SK-N-SH (cell line): ENCODE results near the gene OXSR1. TPM values are rescaled to one million over a fixed set of nuclear protein-coding genes. Genes with fewer than 3 reads are reported as not detected.
A peak's percentile ranks its signal among the peaks of the same experiment; 100 is the strongest.

Experiments
- CTCF ChIA-PET: fragments of 300-600, 350-600 bp; formaldehyde crosslinking; extraction: SDS; loops from one replicate; lab custom pipeline; 2021; lab: Yijun Ruan, JAX
- POLR2A ChIA-PET: fragments of 350-600 bp; sonication (Branson Sonifier 250); formaldehyde crosslinking; extraction: SDS; loops from one replicate; lab custom pipeline; 2020; ENCODE audit warnings: antibody characterized with exemption, inconsistent platforms; lab: Yijun Ruan, JAX
- DNase-seq: peaks from one replicate; pipeline ENCODE4 v3.0.0; 2012
- H2AFZ ChIP-seq: fragments of 200-600 bp; sonication (generic); 2 replicates; pipeline ENCODE4 v1.8.1; 2016; ENCODE audit warnings: antibody characterized with exemption, mild to moderate bottlenecking, low read depth
- H3F3A ChIP-seq: fragments of 200-600 bp; sonication (generic); replicated peaks from 2 replicates; pipeline ENCODE3; 2016; ENCODE audit warnings: antibody characterized with exemption, mild to moderate bottlenecking; ENCODE audit not compliant: insufficient read depth
- H3K27ac ChIP-seq, 2 experiments: fragments of 200-500 bp in 1 of 2; fragments of 200-600 bp in 1 of 2; sonication (Bioruptor generic) in 1 of 2; sonication (generic), shearing (Covaris generic) in 1 of 2; 2 replicates each; pipeline versions ENCODE4 v1.5.1 to v1.6.1; 2014 to 2016; ENCODE audit warnings: low read depth in 2 of 2, inconsistent platforms in 1 of 2, low read length in 1 of 2, mild to moderate bottlenecking in 1 of 2, mixed read lengths in 1 of 2
- H3K27me3 ChIP-seq: fragments of 200-600 bp; sonication (generic), shearing (Covaris generic); 2 replicates; pipeline ENCODE4 v1.6.1; 2016; ENCODE audit warnings: mixed run types; ENCODE audit not compliant: insufficient read depth
- H3K36me3 ChIP-seq, 2 experiments: fragments of 200-500 bp in 1 of 2; fragments of 200-600 bp in 1 of 2; sonication (Bioruptor generic) in 1 of 2; sonication (generic) in 1 of 2; replicated peaks in 1 of 2; 2 replicates each; pipeline versions ENCODE3 to v1.5.1; 2014 to 2016; ENCODE audit warnings: low read length in 1 of 2, mild to moderate bottlenecking in 1 of 2; ENCODE audit not compliant: insufficient read depth in 2 of 2, control insufficient read depth in 1 of 2
- H3K4me1 ChIP-seq, 2 experiments: fragments of 200-500 bp in 1 of 2; fragments of 200-600 bp in 1 of 2; sonication (Bioruptor generic) in 1 of 2; sonication (generic), shearing (Covaris generic) in 1 of 2; 2 replicates each; pipeline versions ENCODE4 v1.5.1 to v1.6.1; 2014 to 2016; ENCODE audit warnings: low read depth in 1 of 2, low read length in 1 of 2, mixed run types in 1 of 2; ENCODE audit not compliant: insufficient read depth in 2 of 2, control insufficient read depth in 1 of 2
- H3K4me2 ChIP-seq: fragments of 200-600 bp; sonication (generic), shearing (Covaris generic); 2 replicates; pipeline ENCODE4 v1.6.1; 2017; ENCODE audit warnings: mixed run types
- H3K4me3 ChIP-seq, 2 experiments: fragments of 200-500 bp in 1 of 2; fragments of 200-600 bp in 1 of 2; sonication (Bioruptor generic) in 1 of 2; sonication (generic), shearing (Covaris generic) in 1 of 2; 2 replicates each; pipeline versions ENCODE4 v1.5.1 to v1.8.1; 2014 to 2016; ENCODE audit warnings: low read depth in 2 of 2, inconsistent platforms in 1 of 2, low read length in 1 of 2, mild to moderate bottlenecking in 1 of 2, mixed read lengths in 1 of 2, moderate library complexity in 1 of 2
- H3K79me2 ChIP-seq: fragments of 200-600 bp; sonication (generic); 2 replicates; pipeline ENCODE4 v1.8.1; 2017; ENCODE audit warnings: mild to moderate bottlenecking; ENCODE audit not compliant: insufficient read depth
- H3K9ac ChIP-seq: fragments of 200-600 bp; sonication (generic); 2 replicates; pipeline ENCODE4 v1.6.1; 2017; ENCODE audit warnings: mixed run types
- H3K9me2 ChIP-seq: fragments of 200-600 bp; sonication (generic); 2 replicates; pipeline ENCODE4 v1.6.1; 2017; ENCODE audit warnings: mixed run types
- H3K9me3 ChIP-seq: fragments of 200-600 bp; sonication (generic); 2 replicates; pipeline ENCODE4 v1.6.1; 2017; ENCODE audit warnings: mixed run types, mild to moderate bottlenecking, moderate library complexity
- H4K20me1 ChIP-seq: fragments of 200-600 bp; sonication (generic); 2 replicates; pipeline ENCODE4 v1.6.1; 2017; ENCODE audit warnings: mild to moderate bottlenecking, mixed run types; ENCODE audit not compliant: insufficient read depth
- CTCF ChIP-seq: fragments of 200-600 bp; sonication (generic); IDR thresholded peaks from 2 replicates; pipeline ENCODE4 v1.6.1; 2017; ENCODE audit warnings: antibody characterized with exemption, mild to moderate bottlenecking, moderate library complexity
- EP300 ChIP-seq, 2 experiments: IDR thresholded peaks; 2 replicates each; pipeline versions ENCODE4 v1.4.0 to v1.6.1; 2012; ENCODE audit warnings: borderline replicate concordance in 1 of 2, low read depth in 1 of 2, low read length in 1 of 2
- MEF2A ChIP-seq: IDR thresholded peaks from 2 replicates; pipeline ENCODE4 v1.4.0; 2012; ENCODE audit warnings: low read depth, borderline replicate concordance
- MXI1 ChIP-seq: IDR thresholded peaks from 2 replicates; pipeline ENCODE4 v1.6.1; 2012; ENCODE audit warnings: mild to moderate bottlenecking, low read depth, low read length, improper control_type of control experiment
- POLR2AphosphoS5 ChIP-seq: IDR thresholded peaks from 2 replicates; pipeline ENCODE4 v1.6.1; 2012; ENCODE audit warnings: low read depth, low read length
- RAD21 ChIP-seq: IDR thresholded peaks from 2 replicates; pipeline ENCODE4 v1.6.1; 2012; ENCODE audit warnings: mild to moderate bottlenecking, low read length
- USF2 ChIP-seq: fragments of 150-350 bp; IDR thresholded peaks from 2 replicates; pipeline ENCODE4 v1.6.1; 2017; ENCODE audit warnings: antibody characterized with exemption, low read length, low read depth, borderline replicate concordance
- WGBS: methylation state at CpG from one replicate; pipeline ENCODE4 v1.1.6; 2017; ENCODE audit warnings: low lambda C conversion rate; 5-methylcytosine and 5-hydroxymethylcytosine counted together
- polyA plus RNA-seq, 3 experiments: library from polyadenylated mRNA; depleted of rRNA; stranded (reverse); fragments of >200 nt; gene quantifications; 2 replicates each; pipeline ENCODE4 v1.2.3, GENCODE V29; 2012

The OXSR1 gene
- polyA plus RNA-seq, 1 of the 3 experiments (the other 2 are of a cell fraction) = 22.3 TPM

DNA sequence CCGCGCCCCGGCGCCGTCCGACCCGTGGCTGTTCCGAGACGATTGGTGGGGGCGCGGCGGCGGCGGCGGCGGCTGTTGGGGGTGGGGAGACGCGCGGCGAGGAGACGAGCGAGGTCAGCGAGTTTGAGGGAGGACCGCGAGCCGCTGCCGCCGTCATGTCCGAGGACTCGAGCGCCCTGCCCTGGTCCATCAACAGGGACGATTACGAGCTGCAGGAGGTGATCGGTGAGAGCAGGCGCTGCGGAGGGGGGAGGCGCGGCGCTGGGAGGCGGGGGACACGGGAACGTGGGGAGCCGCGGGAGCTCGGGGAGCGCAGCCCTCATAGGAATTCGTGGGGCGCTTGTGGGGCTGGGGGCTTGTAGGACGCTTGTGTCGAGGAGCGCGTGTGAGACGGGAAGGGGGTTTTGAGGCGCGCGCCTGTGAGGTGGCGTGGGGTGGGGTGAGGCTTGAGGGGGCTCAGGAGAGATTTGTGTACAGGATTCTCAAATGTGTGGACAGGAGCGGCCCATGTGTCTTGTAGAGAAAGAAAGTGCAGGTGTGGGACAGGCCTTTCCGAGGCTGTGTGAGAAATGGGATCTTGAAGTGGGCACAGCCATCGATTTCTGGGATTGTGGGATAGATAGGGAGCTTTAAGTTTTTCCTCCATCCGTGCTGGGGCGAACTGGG is 518 bp downstream of the OXSR1 start:
- ChIA-PET POLR2A (interaction anchor here (0.6 to 3.2 kb wide), 6 partner anchors 25 to 231 kb away, joined by 3 to 25 read pairs (median 4); partner anchors contain the start of genes ACAA1, MYD88 and XYLB), CTCF (interaction anchor here (0.7 to 2.0 kb wide), 3 partner anchors 29 to 181 kb away, joined by 3 to 9 read pairs (median 7); partner anchors contain the start of genes ACAA1 and XYLB)
- Histone ChIP-seq H3K4me2 (peak overlapping the region; percentile 86), H3K9ac (peak overlapping the region; percentile 81), H3K79me2 (peaks cover 55% of the 10 kb centered on the region), H3F3A (peaks cover 42% of the 10 kb centered on the region), H3K4me1 (peaks cover 0 to 13% of the 10 kb centered on the region in 2 experiments; a peak in 2 of 4 replicates), H2AFZ (peak overlapping the region; percentile 17; the same call in 1 of the 2 replicates), H3K27me3 (no peaks in the 10 kb centered on the region), H4K20me1 (peaks cover 8% of the 10 kb centered on the region), H3K27ac (peak overlapping the region; percentile 97 to 98), H3K9me2 (no peaks in the 10 kb centered on the region), H3K9me3 (no peaks in the 10 kb centered on the region), H3K4me3 (peak overlapping the region; percentile 63 to 89), H3K36me3 (no peaks in the 10 kb centered on the region)
- WGBS = 4% methylated on average over 11 of the region's 62 CpGs
- peak; percentile 62; the same call in 1 of the 2 replicates for TF ChIP-seq MXI1
- no peak for TF ChIP-seq POLR2AphosphoS5
- TF ChIP-seq EP300 (IDR thresholded peaks at IDR 0.05; ENCODE audit: borderline replicate concordance in 1 of 2, low read depth in 1 of 2, low read length in 1 of 2) = peak in 1 of 2 experiments; percentile 51; a peak in 1 of 4 replicates
- no peak for DNase-seq

DNA sequence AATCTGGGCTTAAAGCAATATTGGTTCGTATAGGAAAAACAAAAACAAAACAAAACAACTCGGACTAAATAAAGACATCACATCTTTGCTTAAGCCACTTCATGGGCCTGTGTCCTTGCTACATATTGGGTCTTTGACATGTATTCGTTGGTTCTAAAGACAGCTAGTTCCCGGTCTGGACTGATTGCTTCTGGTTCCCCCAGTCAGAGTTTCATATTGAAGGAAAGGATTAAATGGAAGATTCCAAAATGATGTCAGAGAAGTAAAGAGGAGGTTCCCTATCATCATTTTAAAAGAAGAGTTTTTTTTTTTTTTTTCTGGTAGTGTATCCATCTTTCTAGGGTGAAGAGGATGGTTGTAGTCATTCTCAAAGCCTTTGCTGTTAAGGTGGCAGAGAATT is 2.3 kb downstream of the OXSR1 start:
- ChIA-PET CTCF (no interaction called here), POLR2A (interaction anchor here (1.1 kb wide), 1 partner anchor 31 kb away, joined by 4 read pairs; the partner anchor contains the start of gene ACAA1)
- H3K9ac ChIP-seq = peak overlapping the region; percentile 67; the same call in 1 of the 2 replicates

More for the DNA sequence above, 2.3 kb downstream of the OXSR1 start:
- H3K36me3 ChIP-seq = no peaks in the 10 kb centered on the region
- no peaks in the 10 kb centered on the region for H3K9me2 ChIP-seq
- H3K4me1 ChIP-seq = peaks cover 4 to 13% of the 10 kb centered on the region in 2 experiments; a peak in 3 of 4 replicates
- H3K79me2 ChIP-seq = peaks cover 72% of the 10 kb centered on the region
- no peaks in the 10 kb centered on the region for H3K9me3 ChIP-seq
- TF ChIP-seq CTCF = no peak
- no peak for TF ChIP-seq USF2
- no peak for TF ChIP-seq RAD21
- TF ChIP-seq MEF2A = no peak
- TF ChIP-seq, all 33 proteins: peak for 0
- Histone ChIP-seq H2AFZ (no peak overlapping the region), H4K20me1 (peaks cover 25% of the 10 kb centered on the region), H3F3A (peaks cover 42% of the 10 kb centered on the region), H3K4me2 (peak overlapping the region; percentile 86), H3K27ac (peak overlapping the region in 1 of 2 experiments; percentile 97; a peak in 2 of 4 replicates), H3K27me3 (no peaks in the 10 kb centered on the region), H3K4me3 (peak overlapping the region in 1 of 2 experiments; percentile 89; a peak in 2 of 4 replicates)
- no peak for DNase-seq
- 94% methylated on average over 4 of the region's 4 CpGs for WGBS
